ENCODE measurements around the gene STAG1. TPM values are rescaled to one million over a fixed set of nuclear protein-coding genes. Genes with fewer than 3 reads are reported as not detected.

STAG1 gene
- total and polyA plus RNA-seq, 9 of the 15 experiments (the other 6 are each of a cell fraction or from before 2014, with no cell fraction given), result 2.7 to 17.7 (median 8.8) TPM

DNA sequence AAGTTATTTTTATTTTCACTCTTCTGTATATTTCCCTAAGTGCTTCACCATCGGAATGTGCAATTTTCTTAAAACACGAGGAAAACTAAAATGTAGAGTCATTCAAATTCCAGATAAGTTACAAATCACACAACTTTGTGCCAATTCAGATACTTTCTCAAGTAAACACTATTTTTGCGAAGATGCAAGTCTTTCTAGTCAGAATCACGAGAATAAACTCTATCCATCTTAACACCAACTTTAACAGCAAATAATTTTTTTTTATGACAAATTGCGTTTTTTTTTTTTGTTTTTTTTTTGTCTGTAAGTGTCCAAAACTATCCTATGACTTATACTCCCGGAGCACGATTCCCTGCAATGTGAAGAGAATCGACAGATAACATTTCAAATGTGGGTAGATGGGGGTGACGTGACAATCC is 1.3 kb downstream of the STAG1 start (continued):
- TF ChIP-seq, protein P1, sequence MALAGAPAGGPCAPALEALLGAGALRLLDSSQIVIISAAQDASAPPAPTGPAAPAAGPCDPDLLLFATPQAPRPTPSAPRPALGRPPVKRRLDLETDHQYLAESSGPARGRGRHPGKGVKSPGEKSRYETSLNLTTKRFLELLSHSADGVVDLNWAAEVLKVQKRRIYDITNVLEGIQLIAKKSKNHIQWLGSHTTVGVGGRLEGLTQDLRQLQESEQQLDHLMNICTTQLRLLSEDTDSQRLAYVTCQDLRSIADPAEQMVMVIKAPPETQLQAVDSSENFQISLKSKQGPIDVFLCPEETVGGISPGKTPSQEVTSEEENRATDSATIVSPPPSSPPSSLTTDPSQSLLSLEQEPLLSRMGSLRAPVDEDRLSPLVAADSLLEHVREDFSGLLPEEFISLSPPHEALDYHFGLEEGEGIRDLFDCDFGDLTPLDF (CRISPR knock-in tag; IDR thresholded peaks at IDR 0.05), result no peak
- TF ChIP-seq MAFF (IDR thresholded peaks at IDR 0.05; ENCODE audit: low read length) (no peak), ZNF274 (IDR thresholded peaks at IDR 0.05; ENCODE audit: borderline replicate concordance, low read depth, low read length) (no peak), MEIS2 (IDR thresholded peaks at IDR 0.05; ENCODE audit: partially characterized antibody) (no peak)

DNA sequence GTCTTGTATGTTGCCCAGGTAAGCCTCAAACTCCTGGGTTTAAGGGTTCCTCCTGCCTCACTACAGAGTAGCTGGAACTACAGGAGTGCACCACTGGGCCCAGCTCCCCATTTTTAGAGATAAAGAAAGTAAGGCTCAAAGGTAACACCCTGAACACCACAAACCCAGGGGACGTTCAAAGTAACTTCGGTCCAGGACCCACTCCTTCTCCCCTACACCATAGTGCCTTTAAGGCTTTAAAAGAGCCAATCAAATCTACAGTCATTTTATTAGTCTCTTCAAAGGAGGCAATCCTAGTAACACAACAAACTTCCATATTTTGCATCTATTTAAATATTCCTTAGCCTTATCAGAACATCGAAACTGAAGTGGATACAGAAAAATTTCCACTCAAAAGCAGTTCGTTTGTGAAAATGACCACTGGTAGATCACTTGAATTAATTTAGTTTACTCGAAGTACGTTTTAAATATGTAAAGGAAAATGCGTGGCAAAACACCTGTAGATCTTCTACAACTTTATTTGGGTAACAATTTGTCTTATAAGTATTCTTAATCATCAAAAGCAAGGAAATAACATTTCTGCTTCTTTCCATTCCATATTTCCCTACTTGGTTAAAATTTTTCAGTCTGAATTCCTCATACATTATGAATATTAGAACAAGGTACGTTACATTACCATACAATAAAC is 1.8 kb downstream of the STAG1 start:
- no peaks in the 10 kb centered on the region for H3K9me3 ChIP-seq (replicated peaks; ENCODE audit: control insufficient read depth, insufficient read depth, low read depth, low read length)
- ChIA-PET CTCF (ENCODE audit: low intra/inter-chr PET ratio) (interaction anchor here (2.9 kb wide), 1 partner anchor 204 kb away, joined by 37 read pairs; no protein-coding TSS in a partner anchor), POLR2A (interaction anchor here (0.5 to 1.7 kb wide), 3 partner anchors 9 to 191 kb away, joined by 3 to 7 read pairs (median 4); no protein-coding TSS in a partner anchor)
- peaks cover 0 to 11% of the 10 kb centered on the region in 2 experiments; a peak in 3 of 5 replicates for H3K4me1 ChIP-seq (replicated peaks in 1 of 2; ENCODE audit: control insufficient read depth in 2 of 2, insufficient read depth in 2 of 2, low read length in 2 of 2)
- peaks cover 72% of the 10 kb centered on the region for H3K79me2 ChIP-seq (ENCODE audit: control insufficient read depth, insufficient read depth, low read length)
- peak overlapping the region; percentile 77 to 86; a peak in 3 of 4 replicates for H3K9ac ChIP-seq (ENCODE audit: insufficient read depth in 1 of 2, low read depth in 2 of 2, low read length in 2 of 2)
- FAIRE-seq, result peak; percentile 58
- ATAC-seq, result peak; percentile 2; the same call in 1 of the 3 replicates
- H3K27me3 ChIP-seq (ENCODE audit: control insufficient read depth in 2 of 2, insufficient read depth in 2 of 2, low read length in 2 of 2), result no peaks in the 10 kb centered on the region
- no peaks in the 10 kb centered on the region for H3K36me3 ChIP-seq (ENCODE audit: control insufficient read depth, insufficient read depth, low read length)
- H4K20me1 ChIP-seq (replicated peaks; ENCODE audit: control insufficient read depth, insufficient read depth, low read length), result no peaks in the 10 kb centered on the region
- peak overlapping the region; percentile 97 for H3K27ac ChIP-seq (ENCODE audit: extremely low read depth, low read depth, low read length)
- peak overlapping the region; percentile 85 for H2AFZ ChIP-seq (ENCODE audit: low read depth, low read length)
- intact Hi-C loops (cut with micrococcal nuclease) (loop anchor here (5.0 kb wide), 3 partner anchors 133 to 498 kb away; partner anchors contain the start of genes IL20RB and PCCB), in situ Hi-C loops (cut with MboI) (loop anchor here (5.0 to 25.0 kb wide), 2 partner anchors 673 to 1212 kb away; no protein-coding TSS in a partner anchor)
- 0% methylated on average over 8 of the region's 8 CpGs for WGBS (ENCODE audit: insufficient coverage, low coverage, missing lambda C conversion rate)
- peak in 2 of 4 experiments; percentile 8 to 53 for DNase-seq (ENCODE audit: extremely low read depth in 1 of 4, low spot score in 3 of 4)
- peak overlapping the region; percentile 82 for H3K4me2 ChIP-seq (ENCODE audit: insufficient read depth, low read length)
- H3K4me3 ChIP-seq, result peak overlapping the region; percentile 57
- no peaks in the 10 kb centered on the region for H3K9me1 ChIP-seq (ENCODE audit: control insufficient read depth, insufficient read depth, low read length)
- no TSS peak for BruUV-seq (replicated peaks)
- peak; percentile 57; the same call in 1 of the 2 replicates for TF ChIP-seq ZBTB40 (IDR thresholded peaks at IDR 0.05)
- no peak for TF ChIP-seq ZBTB40 (CRISPR knock-in tag; IDR thresholded peaks at IDR 0.05)

Measured in K562 (cell line).